AG04450 (cell line): ENCODE results near the gene IQCH. TPM values are rescaled to one million over a fixed set of nuclear protein-coding genes. Genes with fewer than 3 reads are reported as not detected.

Experiments
- CTCF ChIA-PET: fragments of 300-600, 350-600 bp; formaldehyde crosslinking; extraction: SDS; loops from one replicate; lab custom pipeline; 2022; ENCODE audit warnings: antibody characterized with exemption, inconsistent platforms; lab: Charles Lee
- POLR2A ChIA-PET: fragments of 350-600 bp; formaldehyde crosslinking; extraction: SDS; loops from one replicate; lab custom pipeline; 2021; ENCODE audit warnings: antibody characterized with exemption, inconsistent platforms; lab: Yijun Ruan, JAX
- DNase-seq: peaks from one replicate; pipeline ENCODE4 v3.0.0-alpha.2; 2011; ENCODE audit warnings: low read depth, low spot score
- H3K27ac ChIP-seq: one replicate; pipeline ENCODE4 v1.5.1; 2012; ENCODE audit warnings: low read depth, low read length, control low read depth
- H3K27me3 ChIP-seq: one replicate; pipeline ENCODE4 v1.6.0; 2012; ENCODE audit warnings: low read length; ENCODE audit not compliant: control insufficient read depth, insufficient read depth
- H3K4me3 ChIP-seq: 2 replicates; pipeline ENCODE4 v1.5.1; 2011; ENCODE audit warnings: mild to moderate bottlenecking, low read depth, low read length, control low read depth
- H3K9me3 ChIP-seq: 2 replicates; pipeline ENCODE4 v1.5.1; 2012; ENCODE audit warnings: low read length; ENCODE audit not compliant: control insufficient read depth, insufficient read depth
- CTCF ChIP-seq: IDR thresholded peaks from 2 replicates; pipeline ENCODE4 v1.5.1; 2011; ENCODE audit warnings: low read depth, low read length, control low read depth, inconsistent platforms
- polyA plus RNA-seq: library from polyadenylated mRNA; depleted of rRNA; stranded (reverse); fragments of >200 nt; gene quantifications from 2 replicates; pipeline ENCODE4 v1.2.3, GENCODE V29; 2011

Gene IQCH
- polyA plus RNA-seq, 1 experiment, result 0.95 TPM

GRCh38 chr15:67456677-67457529, 202.3 kb downstream of the IQCH start:
- no peak overlapping the region for H3K4me3 ChIP-seq
- no peak overlapping the region for H3K27ac ChIP-seq
- H3K9me3 ChIP-seq, result peaks cover 6% of the 10 kb centered on the region; the same call in 1 of the 2 replicates
- ChIA-PET POLR2A (no interaction called here), CTCF (interaction anchor here (0.6 to 3.7 kb wide), 28 partner anchors 10 to 384 kb away, joined by 3 to 52 read pairs (median 4); no protein-coding TSS in a partner anchor)
- TF ChIP-seq CTCF, result peak; percentile 93
- peak; percentile 21 for DNase-seq
- H3K27me3 ChIP-seq, result peaks cover 9% of the 10 kb centered on the region

GRCh38 chr15:67458331-67459029, 203.9 kb downstream of the IQCH start:
- ChIA-PET POLR2A (no interaction called here), CTCF (interaction anchor here (1.2 to 3.7 kb wide), 8 partner anchors 9 to 383 kb away, joined by 3 to 52 read pairs (median 6); no protein-coding TSS in a partner anchor)
- Histone ChIP-seq H3K27me3 (peaks cover 9% of the 10 kb centered on the region), H3K9me3 (peaks cover 5% of the 10 kb centered on the region; the same call in 1 of the 2 replicates), H3K4me3 (no peak overlapping the region), H3K27ac (no peak overlapping the region)
- TF ChIP-seq CTCF, result no peak
- no peak for DNase-seq

- Histone ChIP-seq H3K27ac (no peak overlapping the region), H3K27me3 (peaks cover 9% of the 10 kb centered on the region), H3K4me3 (no peak overlapping the region), H3K9me3 (no peaks in the 10 kb centered on the region)
- CTCF ChIA-PET, result interaction anchor here (0.6 kb wide), 1 partner anchor 375 kb away, joined by 3 read pairs; no protein-coding TSS in a partner anchor
- POLR2A ChIA-PET, result no interaction called here
- no peak for DNase-seq
- TF ChIP-seq CTCF, result no peak
These were observed 205.9 kb downstream of the IQCH start for GRCh38 chr15:67460521-67460920.

- Histone ChIP-seq H3K9me3 (no peaks in the 10 kb centered on the region), H3K27ac (no peak overlapping the region), H3K27me3 (peaks cover 9% of the 10 kb centered on the region), H3K4me3 (no peak overlapping the region)
- no peak for DNase-seq
- POLR2A ChIA-PET, result no interaction called here
- TF ChIP-seq CTCF, result no peak
- CTCF ChIA-PET, result interaction anchor here (1.4 kb wide), 1 partner anchor 28 kb away, joined by 3 read pairs; no protein-coding TSS in a partner anchor
These were observed 207.1 kb downstream of the IQCH start for GRCh38 chr15:67461735-67462134.
